ENCODE results near the gene S100A11.

S100A11 gene

DNA sequence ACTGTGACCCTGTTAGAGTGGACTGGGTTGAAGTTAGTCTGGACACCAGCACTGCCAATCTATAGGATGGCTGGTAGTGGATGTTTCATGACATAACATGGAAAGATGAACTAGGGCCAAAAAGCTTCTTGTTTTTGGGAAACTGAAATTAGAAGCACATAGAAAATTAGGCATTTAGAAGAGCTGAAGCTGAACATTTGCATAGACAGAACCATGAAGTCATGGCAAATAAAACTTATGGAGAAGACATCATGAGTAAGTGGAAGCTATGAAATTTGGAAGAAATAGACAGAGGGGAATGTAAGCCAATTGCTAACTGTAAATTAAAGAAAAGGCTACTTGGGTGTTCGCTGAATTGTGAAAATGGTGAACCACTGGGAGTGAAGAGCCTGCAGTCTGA is 2.7 kb upstream of the S100A11 start:
- no peak for DNase-seq (ENCODE audit: low read depth)

DNA sequence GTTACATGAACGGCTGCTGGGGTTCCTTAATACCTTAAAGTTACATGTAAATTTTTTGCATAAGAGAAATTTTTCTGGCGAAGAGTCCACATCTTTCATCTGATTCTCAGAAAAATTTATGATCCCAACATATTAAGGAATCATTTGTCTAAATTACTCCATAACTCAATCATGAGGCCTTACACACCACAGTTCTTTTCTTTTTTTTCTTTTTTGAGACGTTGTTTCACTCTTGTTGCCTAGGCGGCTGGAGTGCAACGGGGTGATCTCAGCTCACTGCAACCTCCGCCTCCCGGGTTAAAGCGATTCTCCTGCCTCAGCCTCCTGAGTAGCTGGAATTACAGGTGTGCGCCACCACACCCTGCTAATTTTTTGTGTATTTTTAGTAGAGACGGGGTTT is 2.1 kb upstream of the S100A11 start:
- DNase-seq (ENCODE audit: low read depth) = no peak

DNA sequence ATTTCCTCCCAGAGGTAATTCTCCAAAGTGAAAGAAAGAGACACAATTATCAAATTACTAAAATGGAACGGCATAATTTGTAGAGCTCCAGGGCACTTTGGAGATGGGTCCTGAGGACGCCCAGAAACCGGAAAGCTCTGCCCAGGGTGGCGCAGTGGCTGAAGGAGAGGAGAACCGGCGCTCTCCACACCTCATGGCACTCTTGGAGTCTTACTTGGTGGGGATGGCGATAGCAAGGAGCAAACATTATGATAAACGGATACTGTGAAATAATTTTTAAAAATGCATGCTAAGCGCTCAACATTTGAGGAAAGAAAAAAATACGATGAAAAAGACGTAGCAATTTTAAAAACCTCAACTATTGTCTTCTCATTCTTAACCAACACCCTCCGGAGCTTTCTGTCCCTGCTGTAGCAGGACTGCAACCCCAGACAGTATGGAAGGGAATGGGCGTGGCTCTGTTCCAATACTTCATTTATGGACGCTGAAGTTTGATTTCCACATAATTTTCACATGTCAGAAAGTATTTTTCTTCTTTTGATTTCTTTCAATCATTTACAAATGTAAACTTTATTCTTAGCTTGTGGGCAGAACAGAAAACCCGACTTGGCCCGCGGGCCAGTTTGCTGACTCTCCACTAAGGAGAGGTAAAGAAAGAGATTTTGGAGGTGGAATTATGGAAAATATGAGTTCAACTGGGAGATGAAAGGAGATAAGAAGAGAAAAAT is 1.1 kb downstream of the S100A11 start:
- no peak for DNase-seq (ENCODE audit: low read depth)

DNA sequence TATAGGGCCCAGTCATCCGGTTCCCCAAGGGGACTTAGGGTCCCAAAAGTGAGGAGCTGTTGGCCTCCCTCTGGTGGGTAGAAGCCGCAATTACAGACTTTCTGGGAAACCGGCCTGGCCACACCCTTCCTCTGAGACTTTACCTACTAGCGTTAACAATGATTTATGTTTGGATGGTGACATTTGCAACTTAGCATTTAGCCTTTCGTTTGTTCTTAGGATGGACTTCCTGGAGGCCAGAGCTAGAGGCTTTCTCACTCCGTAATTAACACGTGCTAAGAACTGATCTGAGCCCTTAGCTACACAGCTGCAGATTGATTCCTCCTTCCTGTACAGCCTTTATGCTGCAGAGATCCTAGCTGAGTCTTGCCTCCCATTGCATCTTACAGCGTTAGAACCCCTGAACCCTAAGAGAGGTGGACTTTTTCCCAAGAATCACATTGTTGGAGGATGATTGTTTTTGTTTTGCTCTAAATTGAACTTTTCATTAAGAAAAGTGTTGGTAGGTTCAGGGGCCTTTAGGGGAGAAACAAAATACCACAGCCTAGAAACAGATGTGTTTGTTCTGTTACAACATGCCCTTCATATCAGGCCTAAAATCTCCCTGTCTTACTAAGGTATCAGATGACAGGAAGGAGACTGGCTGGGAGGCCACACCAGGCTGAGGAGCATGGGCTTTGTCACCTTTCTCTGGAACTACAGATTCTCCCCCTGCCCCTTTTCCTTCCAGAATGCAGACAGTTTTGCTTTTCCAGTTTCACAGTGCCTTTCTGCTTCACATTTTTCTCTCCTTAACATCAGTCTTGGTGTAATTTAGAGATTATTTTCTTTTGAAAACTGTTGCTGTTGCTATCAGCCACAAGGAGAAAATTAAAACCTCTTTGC is 1.9 kb downstream of the S100A11 start:
- peak; percentile 43 for DNase-seq (ENCODE audit: low read depth)

DNA sequence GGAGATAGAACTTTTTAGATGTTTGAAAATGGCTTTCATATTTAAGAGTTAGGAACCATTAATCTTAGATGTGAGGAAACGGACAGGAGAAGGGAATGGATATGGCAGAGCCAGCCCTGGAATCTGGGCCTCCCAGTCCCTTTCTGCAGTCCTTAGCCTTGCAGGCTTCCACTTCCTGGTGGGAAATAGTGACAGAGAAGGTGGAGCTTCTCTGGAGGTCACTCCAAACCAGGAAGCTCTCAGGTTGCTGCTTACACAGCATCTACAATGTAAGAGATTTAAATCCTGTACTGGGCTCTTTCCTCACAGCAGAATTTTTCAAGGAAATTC is 2.5 kb downstream of the S100A11 start:
- DNase-seq (ENCODE audit: low read depth) = no peak

DNA sequence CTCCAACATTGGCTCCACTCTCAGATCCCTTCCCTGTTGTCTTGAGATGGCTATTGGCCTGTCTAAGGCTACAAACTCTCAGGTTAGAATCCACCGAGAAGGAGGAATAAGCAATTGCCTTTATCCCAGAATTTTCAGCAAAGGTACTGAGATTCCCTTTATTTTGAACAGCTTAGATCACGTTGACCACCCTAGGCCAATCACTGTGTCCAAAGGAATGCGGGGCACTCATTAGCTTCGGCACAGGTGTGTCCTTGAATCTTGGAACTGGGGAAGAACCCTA is 6.9 kb downstream of the S100A11 start:
- no peak for DNase-seq (ENCODE audit: low read depth)

DNA sequence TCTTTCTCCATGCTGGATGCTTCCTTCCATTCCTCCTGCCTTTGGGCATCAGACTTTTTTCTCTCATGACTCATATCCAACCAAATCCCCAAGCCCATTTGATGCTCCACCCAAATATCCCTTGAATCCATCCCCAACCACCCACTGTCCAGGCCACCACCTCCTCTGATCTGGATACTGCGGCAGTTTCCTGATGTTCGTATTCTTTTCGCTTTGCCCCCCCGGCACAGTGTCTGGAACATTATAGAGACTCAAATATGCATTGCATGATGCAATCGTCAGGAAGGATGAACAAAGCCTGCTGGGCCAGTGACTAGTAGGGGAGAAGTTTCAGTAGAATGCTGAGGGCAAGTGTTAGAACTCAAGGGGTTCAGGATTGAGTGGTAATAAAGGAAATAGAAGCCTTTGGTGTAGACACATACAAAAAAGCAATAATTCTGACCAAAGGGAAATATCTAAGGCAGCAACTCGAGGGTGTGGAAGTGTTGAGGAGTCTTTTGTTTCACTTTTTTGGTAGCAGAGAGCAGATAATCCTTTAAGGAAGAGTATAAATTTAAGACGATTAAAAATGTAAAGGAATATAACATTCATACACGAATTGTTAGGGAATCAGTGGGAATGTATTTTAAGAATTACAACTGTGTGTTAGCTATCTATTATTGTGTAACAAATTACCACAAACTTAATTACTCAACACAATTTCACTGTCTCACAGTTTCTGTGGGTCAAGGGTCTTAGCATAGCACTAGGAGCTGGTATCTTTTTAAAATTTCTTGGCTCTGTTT is 7.5 kb downstream of the S100A11 start:
- DNase-seq (ENCODE audit: low read depth) = no peak

DNA sequence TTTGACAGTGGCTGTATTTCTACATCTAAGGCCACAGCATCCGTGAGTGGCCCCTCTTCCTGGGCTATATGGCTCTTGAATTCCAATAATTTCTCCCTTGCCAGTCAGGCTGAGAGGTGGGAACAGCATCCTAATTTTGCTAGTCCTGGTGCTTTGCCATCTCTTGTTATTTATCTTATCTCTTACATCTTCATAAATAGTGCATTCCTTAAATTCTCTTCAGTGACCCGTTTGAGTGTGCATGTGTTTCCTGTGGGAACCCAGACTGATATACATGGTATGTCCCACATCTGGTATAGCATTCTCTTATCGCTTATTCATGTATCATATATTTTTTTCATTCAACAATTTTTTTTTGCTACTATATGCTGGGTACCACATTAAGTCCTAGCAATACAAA is 9.9 kb downstream of the S100A11 start:
- no peak for DNase-seq (ENCODE audit: low read depth)

DNA sequence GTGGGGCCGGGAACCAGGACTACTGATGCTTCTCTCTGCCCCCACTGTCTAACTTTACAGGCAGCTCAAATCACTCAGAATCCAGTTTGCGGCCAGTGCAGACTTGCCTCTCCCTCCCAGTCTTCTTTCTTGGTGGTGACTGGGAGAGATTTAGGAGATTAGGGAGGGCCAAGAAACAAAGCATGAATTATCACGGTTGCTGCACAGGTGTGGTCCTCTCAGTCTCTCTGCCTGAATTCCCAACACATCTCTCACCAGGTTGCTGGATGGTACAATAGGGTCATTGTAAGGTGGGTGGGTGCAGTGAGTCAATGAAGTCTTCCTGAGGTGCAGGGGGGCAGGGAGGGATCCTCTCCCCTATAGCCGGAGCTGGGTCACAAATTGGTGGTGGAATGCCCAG is 12.6 kb downstream of the S100A11 start:
- no peak for DNase-seq (ENCODE audit: low read depth)

DNA sequence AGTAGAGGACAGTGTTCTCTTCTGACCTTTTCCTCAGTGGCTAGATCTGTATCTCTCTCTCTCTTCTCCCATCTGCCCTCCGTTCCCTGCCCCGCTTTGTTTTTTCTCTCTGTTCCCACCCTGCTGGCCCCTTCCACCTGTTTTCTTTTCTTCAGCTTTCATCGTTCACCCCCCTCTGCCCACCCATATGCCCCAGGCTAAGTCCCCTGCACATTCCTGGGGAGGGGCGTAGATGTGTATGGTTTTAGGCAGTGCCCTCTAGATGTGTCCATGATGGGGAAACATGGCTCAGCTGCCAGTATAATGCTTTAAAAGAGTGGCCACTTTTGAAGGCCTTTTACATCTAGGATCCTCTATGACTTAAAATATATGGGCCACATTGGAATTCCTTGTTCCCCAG is 13.6 kb downstream of the S100A11 start:
- DNase-seq (ENCODE audit: low read depth) = no peak

DNA sequence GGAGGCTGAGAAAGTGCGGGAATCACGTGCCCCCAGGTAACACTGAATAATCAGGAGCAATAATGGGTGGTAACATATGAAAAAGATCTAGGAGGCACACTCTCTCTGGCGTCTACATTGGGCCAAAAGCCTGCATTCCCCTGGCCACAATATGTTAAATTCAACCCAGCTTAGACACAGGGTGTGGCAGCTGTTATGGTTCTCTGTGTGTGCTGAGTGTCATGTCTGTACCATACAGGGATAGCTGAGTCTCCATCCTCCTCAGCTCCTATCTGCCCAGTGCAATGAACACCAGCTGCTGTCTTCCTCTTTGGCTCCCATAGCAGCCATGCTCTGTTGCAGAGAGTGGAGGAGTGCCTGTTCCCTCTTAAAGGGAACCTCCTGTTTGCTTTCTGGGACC is 14.3 kb downstream of the S100A11 start:
- no peak for DNase-seq (ENCODE audit: low read depth)

DNA sequence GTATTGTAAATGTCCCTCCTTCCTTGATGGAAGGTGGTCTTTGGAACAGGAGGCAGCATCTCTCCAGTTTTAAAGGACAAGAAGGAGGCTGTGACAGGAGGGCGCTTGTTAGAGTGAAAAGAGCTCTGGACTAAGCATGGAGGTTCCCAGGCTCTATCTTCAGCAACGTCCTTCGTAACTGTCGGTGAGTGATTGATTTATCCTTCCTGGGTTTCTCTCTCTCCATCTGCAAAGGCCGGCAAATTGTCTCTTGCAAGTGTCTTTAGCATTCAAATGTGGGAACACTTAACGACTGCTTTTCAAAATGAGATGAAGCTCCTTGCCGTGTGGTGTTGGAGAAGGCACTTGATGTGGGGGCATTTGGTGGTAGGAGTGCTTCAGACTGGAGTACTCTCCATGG is 15.2 kb downstream of the S100A11 start:
- DNase-seq (ENCODE audit: low read depth) = no peak

DNA sequence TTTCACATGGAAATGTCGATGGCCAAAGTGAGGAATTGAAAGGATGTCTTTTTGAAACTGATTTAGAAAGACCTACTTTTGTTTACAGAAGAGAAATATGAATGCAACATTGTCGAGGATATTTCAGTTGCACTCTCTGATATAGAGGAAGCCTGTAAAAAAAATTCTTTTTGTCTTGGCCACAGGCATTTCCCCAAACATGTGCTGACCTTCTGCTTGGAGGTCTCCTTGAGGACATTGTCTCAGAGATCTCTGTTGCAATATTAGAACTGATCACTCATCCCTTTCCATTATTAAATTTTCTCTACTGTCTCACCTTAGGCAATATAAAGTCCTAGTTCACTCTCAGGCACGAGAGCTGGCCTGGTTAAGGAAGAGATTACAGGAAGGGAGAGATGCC is 16.0 kb downstream of the S100A11 start:
- DNase-seq (ENCODE audit: low read depth) = no peak

DNA sequence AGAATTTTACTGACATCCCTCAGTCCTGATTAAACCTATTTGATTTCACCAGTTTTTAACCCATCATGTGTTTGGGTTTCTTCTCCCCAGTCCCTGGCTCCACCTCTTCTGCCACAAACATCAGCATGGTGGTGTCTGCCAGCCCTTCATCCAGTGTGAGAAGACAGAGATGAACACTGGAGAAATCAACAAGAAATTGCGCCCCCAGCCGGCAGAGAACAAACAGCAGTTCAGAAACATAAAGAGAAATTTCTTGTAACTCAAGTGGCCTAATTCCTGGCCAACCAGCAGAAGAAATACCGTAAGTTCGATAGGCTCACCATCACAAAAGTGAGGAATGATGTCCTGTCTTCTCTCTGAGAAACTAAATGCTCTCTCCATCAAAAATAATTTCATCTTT is 18.3 kb downstream of the S100A11 start:
- DNase-seq (ENCODE audit: low read depth) = no peak

DNA sequence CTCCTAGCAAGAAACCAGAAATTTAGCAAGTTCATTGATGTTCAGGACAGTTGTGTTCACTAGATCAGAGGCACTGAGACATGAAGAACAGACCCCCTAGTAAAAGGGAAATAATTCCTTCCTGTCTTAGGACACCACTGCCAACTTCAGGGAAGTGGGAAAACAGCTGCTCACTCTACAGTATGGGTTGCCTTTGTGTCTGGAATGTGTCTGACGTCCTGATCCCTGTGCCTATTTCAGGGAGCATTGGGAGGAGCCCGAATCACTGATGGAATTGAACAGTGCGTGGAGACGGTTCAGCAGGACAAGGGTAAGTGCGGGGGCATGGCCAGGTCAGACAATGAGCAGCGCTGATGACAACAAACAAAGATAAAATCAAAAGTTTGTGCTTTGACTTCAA is 21.0 kb downstream of the S100A11 start:
- no peak for DNase-seq (ENCODE audit: low read depth)

DNA sequence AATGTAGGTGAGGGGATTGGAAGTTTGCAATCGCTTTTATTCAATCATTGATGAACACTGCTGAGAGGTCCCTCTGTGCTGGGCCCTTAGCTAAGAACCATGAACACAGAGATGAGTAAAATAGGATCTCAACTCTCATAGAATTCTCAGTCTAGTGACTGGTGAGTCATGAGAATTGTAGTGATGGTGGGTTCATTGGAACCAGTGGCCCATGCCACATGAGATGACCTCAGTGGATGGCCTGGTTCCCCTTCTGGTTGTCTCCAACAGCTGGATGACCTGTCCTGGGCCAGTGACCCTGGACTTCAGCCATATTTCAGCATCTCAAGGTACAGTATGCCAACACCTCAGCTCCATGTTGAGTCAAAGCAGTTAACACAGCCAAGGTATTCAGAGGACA is 21.9 kb downstream of the S100A11 start:
- no peak for DNase-seq (ENCODE audit: low read depth)

DNA sequence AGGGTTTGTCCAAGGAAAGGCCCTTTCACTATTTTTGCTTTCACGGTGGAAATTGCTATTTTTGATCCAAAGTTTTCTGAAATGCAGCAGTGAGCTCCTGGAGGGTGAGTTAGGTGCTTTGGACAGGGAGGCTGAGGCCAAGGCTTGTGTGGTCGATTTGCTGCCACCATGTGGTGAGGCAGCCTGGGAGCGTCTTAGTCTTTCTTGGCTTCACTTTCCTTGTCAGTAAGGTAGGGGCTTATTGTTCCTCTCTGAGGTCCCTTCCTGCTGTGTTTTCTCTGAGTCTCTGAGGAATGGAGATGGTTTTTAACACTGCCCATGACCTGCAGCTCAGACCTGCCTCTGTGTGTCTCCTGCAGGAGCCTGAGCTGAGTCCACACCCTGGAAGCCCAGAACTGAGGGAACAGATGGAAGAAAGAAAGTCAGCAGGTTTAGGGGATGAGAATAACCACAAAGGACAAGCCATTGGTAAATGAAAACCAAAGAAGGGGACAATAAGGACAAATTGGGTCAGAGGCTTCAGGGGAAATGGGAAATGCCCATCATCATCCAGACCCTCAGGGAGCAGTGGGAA is 23.1 kb downstream of the S100A11 start:
- no peak for DNase-seq (ENCODE audit: low read depth)

DNA sequence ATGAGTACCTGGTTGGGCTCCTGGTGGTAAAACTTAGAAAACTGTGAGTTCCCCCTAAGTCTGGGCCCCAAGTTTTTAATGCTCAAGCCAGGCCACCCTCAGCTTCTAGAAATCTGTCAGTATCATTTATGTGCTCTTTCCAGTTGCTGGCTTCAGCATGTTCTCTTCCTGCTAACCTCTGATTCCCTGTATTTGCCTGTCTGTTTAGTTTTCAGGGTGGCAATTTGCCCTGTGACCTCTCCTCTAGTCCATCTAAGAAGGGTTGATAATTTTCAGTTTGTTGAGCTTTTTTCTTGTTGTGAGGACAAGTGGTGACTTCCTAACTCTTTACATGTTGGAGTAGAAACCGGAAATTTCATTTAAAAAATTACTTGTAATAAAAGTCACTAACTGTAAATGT is 27.1 kb downstream of the S100A11 start:
- DNase-seq (ENCODE audit: low read depth) = no peak

DNA sequence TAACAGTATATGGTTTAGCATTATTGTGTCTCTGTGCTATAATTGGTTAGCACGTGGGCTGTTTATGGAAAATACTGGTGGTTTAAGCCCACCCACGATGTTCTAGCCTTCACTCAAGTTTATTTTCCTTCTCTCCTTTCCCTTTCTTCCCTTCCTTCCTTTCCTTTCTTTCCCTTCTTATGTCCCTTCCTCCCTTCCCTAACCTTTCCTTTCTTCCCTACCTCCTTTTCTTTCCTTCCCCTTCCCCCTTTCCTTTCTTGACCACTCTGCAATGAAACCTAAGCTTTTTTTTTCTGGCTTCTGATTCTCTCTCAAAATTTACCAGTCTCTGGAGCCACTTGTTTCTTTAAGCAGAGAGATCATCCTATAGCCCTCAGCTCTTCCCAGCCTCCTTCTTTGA is 29.8 kb downstream of the S100A11 start:
- DNase-seq (ENCODE audit: low read depth) = no peak

DNA sequence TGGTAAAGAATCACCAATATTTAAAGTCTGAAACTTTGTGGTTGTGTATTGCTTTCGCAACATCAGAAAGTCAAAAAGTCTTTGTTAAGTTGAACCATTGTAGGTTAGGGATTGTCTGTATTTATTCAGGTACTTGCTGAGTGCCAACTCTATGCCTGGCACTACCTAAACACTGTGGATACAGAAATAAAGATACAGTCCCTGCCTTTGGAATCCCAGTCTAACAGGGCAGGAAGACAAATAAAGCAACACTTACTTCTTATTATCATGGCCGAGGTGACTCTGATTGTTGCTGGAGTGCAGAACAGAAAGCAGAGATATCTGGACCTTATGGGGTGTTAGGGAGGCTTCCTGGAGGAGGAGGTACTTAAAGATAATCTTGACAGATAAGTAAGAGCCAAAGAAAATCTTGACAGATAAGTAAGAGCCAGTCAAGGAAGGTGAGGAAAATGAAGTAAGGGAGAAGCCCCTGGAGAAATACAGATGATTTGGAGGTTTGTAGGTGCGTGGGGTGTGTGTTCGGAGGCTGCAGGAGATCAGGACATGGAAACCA is 31.4 kb downstream of the S100A11 start:
- no peak for DNase-seq (ENCODE audit: low read depth)

DNA sequence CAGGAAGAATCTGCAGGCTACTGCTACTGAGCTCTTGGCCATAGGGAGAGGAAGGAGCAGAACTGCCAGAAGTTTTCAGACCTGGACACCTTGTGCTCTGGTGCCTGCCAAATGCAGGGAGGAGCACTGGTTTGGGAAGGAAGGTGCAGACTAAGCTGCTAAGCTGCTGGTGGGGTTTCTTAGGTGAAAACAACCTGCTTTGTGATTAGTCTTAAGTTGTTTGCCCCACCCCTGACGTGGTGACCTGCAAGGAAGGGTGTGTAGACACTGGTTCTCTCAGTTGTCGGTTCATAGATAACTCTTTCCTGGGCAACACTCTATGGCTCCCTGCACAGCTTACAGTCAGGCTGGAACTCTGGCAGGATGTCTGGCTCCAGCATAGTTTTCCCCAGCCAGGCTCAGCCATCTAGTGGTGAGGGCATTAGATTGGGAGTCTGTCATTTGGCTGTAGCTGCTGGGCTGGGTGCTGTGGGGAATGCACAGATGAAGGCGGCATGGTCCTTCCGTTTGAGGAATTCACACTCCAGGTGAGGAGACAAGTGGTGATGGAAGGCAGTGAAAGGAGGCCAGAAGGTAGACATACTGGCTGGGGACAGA is 32.9 kb downstream of the S100A11 start:
- DNase-seq (ENCODE audit: low read depth) = no peak

DNA sequence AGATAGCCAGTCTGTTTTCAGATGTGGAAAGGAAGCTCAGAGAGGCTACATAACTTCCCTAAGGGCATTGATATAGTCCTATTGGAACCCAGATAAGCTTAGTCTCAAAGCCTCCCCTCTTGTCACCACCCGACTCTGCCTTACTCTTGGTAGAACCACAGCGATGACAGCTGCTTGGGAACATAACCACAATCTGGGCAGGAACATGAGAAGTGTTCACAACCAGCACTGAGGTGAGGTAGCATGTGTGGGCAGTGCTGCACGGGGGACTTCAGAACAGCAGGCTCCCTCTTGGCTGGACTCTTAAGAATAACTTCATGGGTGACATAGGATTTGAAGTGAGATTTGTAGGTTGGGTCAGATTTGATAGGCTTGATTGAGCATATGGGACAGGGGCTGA is 33.8 kb downstream of the S100A11 start:
- no peak for DNase-seq (ENCODE audit: low read depth)

Measured in stimulated activated CD8-positive, alpha-beta memory T cell treated with anti-CD3 and anti-CD28 coated beads, Interleukin-4, amount 100 ng/mL, for 24 hours (primary cell).